Body of pancreas (tissue), 4 donors: ENCODE measurements around the gene UTY.

Experiments
- CTCF ChIP-seq, 7 experiments: fragments of 450-650 bp in 4 of 7; fragments of 200-600 bp in 3 of 7; sonication (generic) in 3 of 7; IDR thresholded peaks; one replicate each; pipeline ENCODE4 v1.5.1; 2016 to 2019; ENCODE audit warnings: antibody characterized with exemption in 7 of 7
- POLR2A ChIP-seq, 3 donors: fragments of 450-650 bp; IDR thresholded peaks; one replicate each; pipeline ENCODE4 v1.6.1; 2016; ENCODE audit warnings: antibody characterized with exemption in 3 of 3, mild to moderate bottlenecking in 2 of 3

GRCh38 chrY:13370245-13370644 lies 109.6 kb downstream of the UTY start:
- TF ChIP-seq POLR2A (IDR thresholded peaks at IDR 0.05), result no peak
- no peak for TF ChIP-seq CTCF (IDR thresholded peaks at IDR 0.05)
